Amniotic stem cell (primary cell): Measurements from ENCODE around the gene FAM50A.

Experiments used
- DNase-seq: peaks from one replicate; lab custom pipeline; 2025; lab: John Stamatoyannopoulos, UW

FAM50A gene

GRCh38 chrX:154413142-154413541 lies 30.8 kb upstream of the FAM50A start:
- no peak for DNase-seq

GRCh38 chrX:154417157-154417556 lies 26.8 kb upstream of the FAM50A start:
- DNase-seq, result no peak

DNA sequence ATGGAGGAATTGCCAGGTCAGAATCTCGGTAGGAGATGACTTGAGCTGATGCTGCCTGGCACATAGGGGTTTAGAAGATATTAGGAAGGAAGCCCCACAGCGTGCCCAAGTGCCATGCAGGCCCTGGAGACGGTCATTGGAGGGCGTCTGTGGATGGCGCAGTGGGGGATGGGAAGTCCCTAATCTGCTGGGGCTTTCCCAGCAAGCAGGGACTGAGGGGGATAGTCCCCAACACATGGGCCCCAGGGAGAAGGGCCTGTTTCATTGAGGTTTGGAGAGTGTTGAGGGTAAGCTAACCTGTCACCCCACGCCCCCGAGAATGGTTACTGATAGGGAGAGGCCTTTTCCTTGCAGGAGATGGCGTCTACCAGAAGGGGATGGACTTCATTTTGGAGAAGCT lies 24.8 kb upstream of the FAM50A start:
- DNase-seq, result no peak

GRCh38 chrX:154419688-154420401 lies 24.1 kb upstream of the FAM50A start:
- DNase-seq, result no peak

DNA sequence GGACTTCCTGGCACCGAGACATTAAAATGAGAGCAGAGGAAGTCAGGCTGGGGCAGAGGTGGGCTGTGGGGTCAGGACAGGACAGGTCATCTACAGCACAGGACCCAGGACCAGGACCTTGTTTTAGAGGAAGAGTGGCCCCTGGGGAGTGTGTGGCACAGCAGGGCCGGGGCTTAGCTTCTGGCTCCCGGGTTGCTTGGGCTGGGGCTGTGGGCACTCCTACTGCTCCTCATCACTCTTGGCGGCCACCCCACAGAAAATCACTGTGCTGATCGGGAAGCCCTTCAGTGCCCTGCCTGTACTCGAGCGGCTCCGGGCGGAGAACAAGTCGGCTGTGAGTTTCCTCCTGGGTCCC lies 23.6 kb upstream of the FAM50A start:
- DNase-seq, result no peak

- no peak for DNase-seq
These were observed 16.8 kb upstream of the FAM50A start for GRCh38 chrX:154426916-154427770.

GRCh38 chrX:154428176-154429171 lies 15.5 kb upstream of the FAM50A start, which contains the start of gene ATP6AP1:
Gene ATP6AP1 (plus strand): TSS chrX:154428677. CDS start chrX:154428693, 16 bp downstream.
- peak; percentile 61 for DNase-seq

GRCh38 chrX:154429711-154430110 lies 14.2 kb upstream of the FAM50A start:
- DNase-seq, result no peak

GRCh38 chrX:154430479-154430878 lies 13.5 kb upstream of the FAM50A start:
- no peak for DNase-seq

DNA sequence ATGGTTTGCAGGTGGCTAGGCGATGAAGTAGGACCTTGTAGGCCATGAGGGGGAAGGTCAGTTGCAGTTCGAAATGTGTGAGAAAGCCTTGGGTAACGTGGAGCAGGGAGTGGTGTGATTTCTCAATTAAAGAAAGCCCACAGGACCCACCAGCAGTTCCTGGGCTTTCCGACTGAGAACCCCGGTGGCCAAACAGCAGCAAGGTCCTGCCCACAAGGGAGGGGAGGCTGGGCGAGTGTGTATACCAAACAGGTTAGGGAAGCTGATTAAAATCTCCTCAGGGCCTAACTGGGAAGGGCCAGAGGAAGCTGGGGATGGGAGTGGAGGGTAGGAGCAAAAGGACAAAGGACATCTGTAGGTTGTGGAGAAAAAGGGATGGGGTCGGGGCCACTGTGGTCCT lies 13.0 kb upstream of the FAM50A start:
- DNase-seq, result no peak

- DNase-seq, result no peak
These were observed 12.6 kb upstream of the FAM50A start for GRCh38 chrX:154431341-154431740.

DNA sequence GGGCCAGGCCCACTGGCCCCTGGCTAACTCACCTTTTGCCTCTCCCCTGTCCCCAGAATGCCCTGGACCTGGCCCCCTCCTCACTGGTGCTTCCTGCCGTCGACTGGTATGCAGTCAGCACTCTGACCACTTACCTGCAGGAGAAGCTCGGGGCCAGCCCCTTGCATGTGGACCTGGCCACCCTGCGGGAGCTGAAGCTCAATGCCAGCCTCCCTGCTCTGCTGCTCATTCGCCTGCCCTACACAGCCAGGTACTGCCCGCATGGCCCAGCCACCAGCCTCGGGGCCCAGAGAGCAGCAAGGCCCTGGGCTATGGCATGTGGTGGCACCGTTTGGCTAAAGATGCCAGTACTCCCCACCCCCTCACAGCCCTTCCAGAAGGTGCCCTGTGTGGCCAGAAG lies 11.7 kb upstream of the FAM50A start:
- no peak for DNase-seq

- no peak for DNase-seq
These were observed 10.3 kb upstream of the FAM50A start for GRCh38 chrX:154433605-154434004.

GRCh38 chrX:154434394-154435168 lies 9.4 kb upstream of the FAM50A start:
- no peak for DNase-seq

DNA sequence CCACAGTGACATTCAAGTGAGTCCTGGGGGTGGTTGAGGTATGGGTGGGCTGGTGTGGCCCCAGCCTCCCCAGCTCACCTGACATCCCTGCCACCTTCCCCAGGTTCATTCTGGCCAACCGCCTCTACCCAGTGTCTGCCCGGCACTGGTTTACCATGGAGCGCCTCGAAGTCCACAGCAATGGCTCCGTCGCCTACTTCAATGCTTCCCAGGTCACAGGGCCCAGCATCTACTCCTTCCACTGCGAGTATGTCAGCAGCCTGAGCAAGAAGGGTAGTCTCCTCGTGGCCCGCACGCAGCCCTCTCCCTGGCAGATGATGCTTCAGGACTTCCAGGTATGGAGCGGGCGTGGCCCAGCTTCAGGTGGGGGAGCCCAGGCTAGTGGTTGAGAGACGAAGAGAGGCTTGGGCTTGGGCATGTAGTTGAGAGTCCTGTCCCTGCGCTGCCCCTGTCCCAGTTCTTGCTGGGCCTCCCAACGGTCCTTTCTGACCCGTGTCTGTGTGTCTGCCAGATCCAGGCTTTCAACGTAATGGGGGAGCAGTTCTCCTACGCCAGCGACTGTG lies 8.7 kb upstream of the FAM50A start:
- DNase-seq, result no peak

DNA sequence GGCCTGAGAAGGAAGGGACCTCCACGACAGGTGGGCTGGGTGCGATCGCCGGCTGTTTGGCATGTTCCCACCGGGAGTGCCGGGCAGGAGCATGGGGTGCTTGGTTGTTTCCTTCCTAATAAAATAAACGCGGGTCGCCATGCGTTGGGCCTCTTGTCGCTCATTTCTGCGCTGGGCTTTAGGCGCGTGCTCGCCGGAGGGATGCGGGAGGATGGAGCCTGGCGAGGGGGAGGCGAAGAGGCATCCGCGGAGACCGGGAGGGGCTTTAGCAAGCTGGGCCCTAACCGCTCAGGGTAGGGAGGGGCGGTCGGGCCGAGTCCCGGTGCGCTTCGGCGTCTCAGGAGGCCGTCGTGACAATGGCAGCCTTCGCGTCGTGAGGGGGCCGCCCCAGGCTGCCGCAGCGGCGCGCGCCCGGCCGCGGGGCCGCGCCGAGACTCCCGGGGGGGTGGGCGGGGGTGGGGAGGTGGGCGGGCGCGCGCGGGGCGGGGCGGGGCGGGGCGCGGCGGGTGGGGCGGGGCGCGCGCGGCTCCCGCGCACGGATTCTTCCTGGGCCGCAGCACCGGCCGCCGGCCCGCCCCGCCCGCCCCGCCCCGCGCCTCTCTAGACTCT lies 7.5 kb upstream of the FAM50A start:
- no peak for DNase-seq

DNA sequence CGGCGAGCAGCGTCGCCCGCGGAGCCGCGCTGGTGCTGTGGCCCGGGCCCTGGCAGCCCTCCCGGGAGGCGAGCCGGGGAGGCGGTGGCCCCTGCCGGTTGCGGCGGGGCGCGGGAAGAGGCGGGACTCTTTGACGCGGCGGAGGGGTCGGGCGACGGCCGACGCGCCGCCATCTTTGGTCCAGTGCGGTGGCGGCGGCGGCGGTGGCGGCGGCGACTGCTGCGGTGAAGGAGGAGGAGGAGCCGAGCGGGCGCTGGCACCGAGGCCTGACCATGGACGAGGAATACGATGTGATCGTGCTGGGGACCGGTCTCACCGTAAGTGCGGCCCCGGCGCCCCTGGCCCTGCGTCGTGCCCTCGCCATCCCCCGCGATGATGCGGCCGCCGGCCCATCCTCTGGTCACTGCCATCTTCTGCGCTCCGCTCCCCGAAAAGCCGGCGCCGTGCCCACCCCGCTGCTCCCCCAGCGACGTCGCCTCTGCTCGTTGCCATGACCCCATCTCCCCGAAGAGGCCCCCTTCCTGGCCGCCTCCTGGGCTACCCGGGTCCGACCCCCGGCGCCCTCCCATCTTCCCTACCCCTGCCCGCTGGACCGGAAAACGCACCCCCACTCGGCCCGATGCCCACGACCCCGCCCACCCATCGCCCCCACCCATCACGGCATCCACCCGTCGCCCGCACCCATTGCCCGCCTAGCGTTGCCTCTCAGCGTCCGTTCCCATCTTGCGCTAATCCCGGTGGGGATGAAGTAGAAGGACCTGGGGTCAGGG lies 6.8 kb upstream of the FAM50A start, which contains the start of gene GDI1:
Gene GDI1, plus strand, starts transcription at position 172 of the 770 bp plus-strand sequence. Its CDS starts 101 bp downstream, at position 273.
- peak; percentile 0 for DNase-seq

- no peak for DNase-seq
These were observed 5.7 kb upstream of the FAM50A start for GRCh38 chrX:154437971-154438893.

DNA sequence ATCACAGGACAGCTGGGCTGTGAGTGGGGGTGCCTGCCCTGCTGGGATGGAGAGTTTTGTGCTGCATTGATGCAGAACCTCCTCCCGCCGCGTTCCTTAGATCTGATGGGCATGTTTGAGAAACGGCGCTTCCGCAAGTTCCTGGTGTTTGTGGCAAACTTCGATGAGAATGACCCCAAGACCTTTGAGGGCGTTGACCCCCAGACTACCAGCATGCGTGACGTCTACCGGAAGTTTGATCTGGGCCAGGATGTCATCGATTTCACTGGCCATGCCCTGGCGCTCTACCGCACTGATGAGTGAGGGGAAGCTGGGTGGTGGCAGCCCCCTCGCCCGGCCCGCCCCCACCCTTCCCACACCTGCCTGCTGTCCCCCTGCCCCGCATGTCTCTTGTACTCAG lies 4.1 kb upstream of the FAM50A start:
- no peak for DNase-seq
